ENCODE data around the gene PSME2. TPM values are rescaled to one million over a fixed set of nuclear protein-coding genes. Genes with fewer than 3 reads are reported as not detected.

PSME2 gene
- total and polyA plus RNA-seq, 7 donors, result 26.2 to 485 (median 43.5) TPM

GRCh38 chr14:24171422-24172260 is 25.2 kb upstream of the PSME2 start, which contains the start of gene REC8:
Gene REC8, plus strand, starts transcription at chr14:24172080. Its CDS starts 473 bp downstream, at chr14:24172553.
- DNase-seq, result peak; percentile 95
- Histone ChIP-seq H3K36me3 (peaks cover 3 to 18% (median 7%) of the 10 kb centered on the region in 4 donors), H3K4me3 (peak within 1 kb of the TSS; percentile 31 to 56 (median 48)), H3K27ac (peak within 1 kb of the TSS; percentile 32 to 70 (median 66)), H3K27me3 (no peaks in the 10 kb centered on the region), H3K9me3 (no peaks in the 10 kb centered on the region), H3K4me1 (peaks cover 0 to 20% (median 16%) of the 10 kb centered on the region in 4 donors)
- TF ChIP-seq EP300 (IDR thresholded peaks at IDR 0.05), result no peak
- peak in 3 of 4 donors; percentile 4 to 66 (median 55) for TF ChIP-seq POLR2AphosphoS5 (IDR thresholded peaks at IDR 0.05)
- 19 to 74% methylated on average over 63 of the region's 63 CpGs for WGBS, 2 donors
- intact Hi-C loops (cut with DNase I), result no loop called here

- DNase-seq, result no peak
- Histone ChIP-seq H3K4me1 (peaks cover 0 to 38% (median 24%) of the 10 kb centered on the region in 4 donors), H3K4me3 (no peak overlapping the region), H3K9me3 (no peaks in the 10 kb centered on the region), H3K27ac (no peak overlapping the region), H3K36me3 (peaks cover 18 to 57% (median 41%) of the 10 kb centered on the region in 4 donors), H3K27me3 (no peaks in the 10 kb centered on the region)
- WGBS, 2 donors, result 88 to 91% methylated on average over 3 of the region's 3 CpGs
- no peak for TF ChIP-seq EP300 (IDR thresholded peaks at IDR 0.05)
- no peak for TF ChIP-seq POLR2A (IDR thresholded peaks at IDR 0.05)
- intact Hi-C loops (cut with DNase I), result no loop called here
Observed at GRCh38 chr14:24167469-24168114, 21.2 kb upstream of the PSME2 start.

- DNase-seq, result no peak
- H3K4me1 ChIP-seq, result peaks cover 0 to 35% (median 24%) of the 10 kb centered on the region in 4 donors
- peaks cover 18 to 57% (median 41%) of the 10 kb centered on the region in 4 donors for H3K36me3 ChIP-seq
- H3K9me3 ChIP-seq, result no peaks in the 10 kb centered on the region
- no peak for TF ChIP-seq CTCF (IDR thresholded peaks at IDR 0.05)
- no peak for TF ChIP-seq POLR2AphosphoS5 (IDR thresholded peaks at IDR 0.05)
- TF ChIP-seq POLR2A (IDR thresholded peaks at IDR 0.05), result no peak
- no peak for TF ChIP-seq EP300 (IDR thresholded peaks at IDR 0.05)
- 94 to 98% methylated on average over 5 of the region's 5 CpGs for WGBS, 2 donors
- intact Hi-C loops (cut with DNase I), result no loop called here
- H3K27ac ChIP-seq, result no peak overlapping the region
- no peak overlapping the region for H3K4me3 ChIP-seq
- H3K27me3 ChIP-seq, result no peaks in the 10 kb centered on the region
Observed at GRCh38 chr14:24165785-24166184, 19.4 kb upstream of the PSME2 start.

- no peak for TF ChIP-seq POLR2AphosphoS5 (IDR thresholded peaks at IDR 0.05)
- H3K4me3 ChIP-seq, result no peak overlapping the region
- H3K4me1 ChIP-seq, result peaks cover 0 to 40% (median 28%) of the 10 kb centered on the region in 4 donors
- DNase-seq, result no peak
- H3K27me3 ChIP-seq, result no peaks in the 10 kb centered on the region
- no peak overlapping the region for H3K27ac ChIP-seq
- 87 to 94% methylated on average over 14 of the region's 14 CpGs for WGBS, 2 donors
- H3K9me3 ChIP-seq, result no peaks in the 10 kb centered on the region
- H3K36me3 ChIP-seq, result peaks cover 22 to 68% (median 41%) of the 10 kb centered on the region in 4 donors
- intact Hi-C loops (cut with DNase I), result no loop called here
Observed at GRCh38 chr14:24164518-24164991, 18.1 kb upstream of the PSME2 start.

- TF ChIP-seq EP300 (IDR thresholded peaks at IDR 0.05) (no peak), POLR2A (IDR thresholded peaks at IDR 0.05) (no peak), CTCF (IDR thresholded peaks at IDR 0.05) (no peak), POLR2AphosphoS5 (IDR thresholded peaks at IDR 0.05) (no peak)
- H3K36me3 ChIP-seq, result peaks cover 32 to 73% (median 52%) of the 10 kb centered on the region in 4 donors
- intact Hi-C loops (cut with DNase I), result no loop called here
- WGBS, 2 donors, result 56 to 60% methylated on average over 8 of the region's 8 CpGs
- peak overlapping the region; percentile 90 to 97 (median 92) for H3K27ac ChIP-seq
- no peaks in the 10 kb centered on the region for H3K27me3 ChIP-seq
- no peak for DNase-seq
- H3K9me3 ChIP-seq, result no peaks in the 10 kb centered on the region
- peak overlapping the region; percentile 55 to 77 (median 63) for H3K4me3 ChIP-seq
- H3K4me1 ChIP-seq, result peaks cover 0 to 40% (median 28%) of the 10 kb centered on the region in 4 donors
Observed at GRCh38 chr14:24162093-24162492, 15.7 kb upstream of the PSME2 start.
